DND-41 (cell line): ENCODE data around the gene EID3.

Experiments
- EZH2 ChIP-seq: IDR thresholded peaks from 3 replicates; pipeline ENCODE4 v1.6.1; 2012; ENCODE audit warnings: borderline replicate concordance, low read depth, mild to moderate bottlenecking, moderate library complexity, low read length, inconsistent platforms; ENCODE audit not compliant: severe bottlenecking
- TF ChIP-seq, protein P1 (sequence below): IDR thresholded peaks from 2 replicates; pipeline ENCODE4 v1.5.1; 2012; ENCODE audit warnings: borderline replicate concordance, low read length, moderate library complexity, mild to moderate bottlenecking; ENCODE audit not compliant: poor library complexity, severe bottlenecking; ENCODE audit errors: extremely low read depth

DNA sequence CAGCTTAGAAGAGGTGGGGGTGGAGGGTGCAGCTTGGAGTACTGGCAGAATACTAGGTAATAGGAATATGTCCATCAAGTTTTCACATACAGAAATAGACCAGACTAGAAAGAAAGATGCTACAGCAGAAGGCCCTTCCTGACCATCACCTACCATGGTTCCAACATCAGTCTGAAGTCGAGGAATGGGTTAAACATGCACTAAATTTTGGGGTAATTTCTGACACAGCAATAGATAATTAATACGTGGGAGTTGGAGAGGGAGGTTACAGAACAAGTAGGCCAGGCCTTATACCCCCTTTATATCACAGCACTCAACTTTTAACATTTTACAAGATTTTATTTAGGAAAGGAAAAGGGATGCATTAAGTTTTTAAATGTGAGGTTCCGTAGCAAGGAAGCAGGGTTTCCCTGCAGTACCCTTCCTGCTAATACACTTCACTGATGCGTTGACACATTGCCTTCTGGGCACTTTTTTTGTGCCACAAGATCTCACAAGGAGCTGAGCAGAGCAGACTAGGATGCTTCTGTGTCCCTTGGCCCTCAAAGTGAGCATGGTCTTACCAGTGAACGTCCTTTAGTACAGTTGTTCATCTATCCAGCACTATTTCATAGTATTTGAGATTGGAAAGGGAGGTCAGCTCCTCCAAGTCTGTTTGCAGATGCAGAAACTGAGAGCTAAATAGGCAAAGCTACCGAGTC, 50.8 kb downstream of the EID3 start:
- TF ChIP-seq, protein P1, sequence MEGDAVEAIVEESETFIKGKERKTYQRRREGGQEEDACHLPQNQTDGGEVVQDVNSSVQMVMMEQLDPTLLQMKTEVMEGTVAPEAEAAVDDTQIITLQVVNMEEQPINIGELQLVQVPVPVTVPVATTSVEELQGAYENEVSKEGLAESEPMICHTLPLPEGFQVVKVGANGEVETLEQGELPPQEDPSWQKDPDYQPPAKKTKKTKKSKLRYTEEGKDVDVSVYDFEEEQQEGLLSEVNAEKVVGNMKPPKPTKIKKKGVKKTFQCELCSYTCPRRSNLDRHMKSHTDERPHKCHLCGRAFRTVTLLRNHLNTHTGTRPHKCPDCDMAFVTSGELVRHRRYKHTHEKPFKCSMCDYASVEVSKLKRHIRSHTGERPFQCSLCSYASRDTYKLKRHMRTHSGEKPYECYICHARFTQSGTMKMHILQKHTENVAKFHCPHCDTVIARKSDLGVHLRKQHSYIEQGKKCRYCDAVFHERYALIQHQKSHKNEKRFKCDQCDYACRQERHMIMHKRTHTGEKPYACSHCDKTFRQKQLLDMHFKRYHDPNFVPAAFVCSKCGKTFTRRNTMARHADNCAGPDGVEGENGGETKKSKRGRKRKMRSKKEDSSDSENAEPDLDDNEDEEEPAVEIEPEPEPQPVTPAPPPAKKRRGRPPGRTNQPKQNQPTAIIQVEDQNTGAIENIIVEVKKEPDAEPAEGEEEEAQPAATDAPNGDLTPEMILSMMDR, result no peak
- TF ChIP-seq EZH2, result no peak
